HG02642 (cell line): ENCODE data around the gene RAB11B.
A peak's percentile ranks its signal among the peaks of the same experiment; 100 is the strongest.
"Not testable (repeated sequence)": the region's sequence is repeated elsewhere in the genome, so short reads cannot be mapped to it uniquely, and the experiment has no call there.

Experiments used
- ATAC-seq: cut with Tn5 transposase; IDR thresholded peaks from one replicate; pipeline ENCODE4 v1.9.1; 2021; ENCODE audit warnings: mild to moderate bottlenecking; ENCODE audit not compliant: unreplicated experiment, poor library complexity

The RAB11B gene

GRCh38 chr19:8370176-8371010, 19.8 kb upstream of the RAB11B start:
- ATAC-seq = no peak

DNA sequence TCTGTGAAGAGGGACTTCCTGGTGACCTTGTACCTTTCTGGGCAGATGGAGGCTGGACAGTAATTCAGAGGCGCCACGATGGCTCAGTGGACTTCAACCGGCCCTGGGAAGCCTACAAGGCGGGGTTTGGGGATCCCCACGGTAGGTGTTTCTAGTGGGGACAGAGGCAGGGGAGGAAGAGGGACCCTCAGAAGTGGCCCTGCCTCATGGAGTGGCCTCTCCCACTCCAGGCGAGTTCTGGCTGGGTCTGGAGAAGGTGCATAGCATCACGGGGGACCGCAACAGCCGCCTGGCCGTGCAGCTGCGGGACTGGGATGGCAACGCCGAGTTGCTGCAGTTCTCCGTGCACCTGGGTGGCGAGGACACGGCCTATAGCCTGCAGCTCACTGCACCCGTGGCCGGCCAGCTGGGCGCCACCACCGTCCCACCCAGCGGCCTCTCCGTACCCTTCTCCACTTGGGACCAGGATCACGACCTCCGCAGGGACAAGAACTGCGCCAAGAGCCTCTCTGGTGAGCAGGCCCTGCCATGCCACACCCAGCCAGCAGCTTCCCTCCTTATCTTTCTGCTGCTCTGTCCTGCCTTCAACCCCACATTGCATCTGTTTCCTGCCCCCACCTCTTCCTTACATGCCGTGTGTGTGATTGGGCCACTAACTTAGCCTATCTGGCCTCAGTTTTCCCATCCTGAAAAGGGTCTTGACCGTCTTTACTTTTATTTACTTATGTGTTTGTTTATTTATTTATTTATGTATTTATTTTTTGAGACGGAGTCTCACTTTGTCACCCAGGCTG, 19.0 kb upstream of the RAB11B start:
- ATAC-seq = no peak

GRCh38 chr19:8373867-8374813, 16.0 kb upstream of the RAB11B start:
- no peak for ATAC-seq

- not testable (repeated sequence) for ATAC-seq
These were observed 14.4 kb upstream of the RAB11B start for GRCh38 chr19:8375766-8376165.

- not testable (repeated sequence) for ATAC-seq
These were observed 13.7 kb upstream of the RAB11B start for GRCh38 chr19:8376373-8376974.

GRCh38 chr19:8377598-8377997, 12.6 kb upstream of the RAB11B start:
- ATAC-seq = no peak

DNA sequence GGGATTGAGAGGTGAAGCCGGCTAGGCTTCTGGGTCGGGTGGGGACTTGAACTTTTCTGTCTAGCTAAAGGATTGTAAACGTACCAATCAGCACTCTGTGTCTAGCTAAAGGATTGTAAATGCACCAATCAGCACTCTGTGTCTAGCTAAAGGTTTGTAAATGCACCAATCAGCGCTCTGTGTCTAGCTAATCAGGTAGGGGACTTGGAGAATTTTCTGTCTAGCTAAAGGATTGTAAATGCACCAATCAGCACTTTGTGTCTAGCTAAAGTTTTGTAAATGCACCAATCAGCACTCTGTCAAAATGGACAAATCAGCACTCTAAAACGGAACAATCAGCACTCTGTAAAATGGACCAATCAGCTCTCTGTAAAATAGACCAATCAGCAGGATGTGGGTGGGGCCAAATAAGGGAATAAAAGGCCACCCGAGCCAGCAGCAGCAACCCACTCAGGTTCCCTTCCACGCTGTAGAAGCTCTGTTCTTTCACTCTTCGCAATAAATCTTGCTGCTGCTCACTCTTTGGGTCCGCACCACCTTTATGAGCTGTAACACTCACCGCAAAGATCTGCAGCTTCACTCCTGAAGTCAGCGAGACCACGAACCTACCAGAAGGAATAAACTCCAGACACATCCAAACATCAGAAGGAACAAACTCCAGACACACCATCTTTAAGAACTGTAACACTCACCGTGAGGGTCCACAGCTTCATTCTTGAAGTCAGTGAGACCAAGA, 10.8 kb upstream of the RAB11B start:
- ATAC-seq = not testable (repeated sequence)

- ATAC-seq = not testable (repeated sequence)
These were observed 5.6 kb upstream of the RAB11B start for GRCh38 chr19:8384569-8384968.

GRCh38 chr19:8385103-8385502, 5.1 kb upstream of the RAB11B start:
- ATAC-seq = not testable (repeated sequence)

- ATAC-seq = not testable (repeated sequence)
These were observed 4.6 kb upstream of the RAB11B start for GRCh38 chr19:8385566-8385965.

DNA sequence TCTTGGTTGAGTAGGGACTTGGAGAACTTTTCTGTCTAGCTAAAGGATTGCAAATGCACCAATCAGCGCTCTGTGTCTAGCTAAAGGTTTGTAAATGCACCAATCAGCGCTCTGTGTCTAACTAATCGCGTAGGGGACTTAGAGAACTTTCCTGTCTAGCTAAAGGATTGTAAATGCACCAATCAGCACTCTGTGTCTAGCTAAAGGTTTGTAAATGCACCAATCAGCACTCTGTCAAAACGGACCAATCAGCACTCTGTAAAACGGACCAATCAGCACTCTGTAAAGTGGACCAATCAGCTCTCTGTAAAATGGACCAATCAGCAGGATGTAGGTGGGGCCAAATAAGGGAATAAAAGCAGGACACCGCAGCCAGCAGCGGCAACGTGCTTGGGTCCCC, 3.7 kb upstream of the RAB11B start:
- not testable (repeated sequence) for ATAC-seq

DNA sequence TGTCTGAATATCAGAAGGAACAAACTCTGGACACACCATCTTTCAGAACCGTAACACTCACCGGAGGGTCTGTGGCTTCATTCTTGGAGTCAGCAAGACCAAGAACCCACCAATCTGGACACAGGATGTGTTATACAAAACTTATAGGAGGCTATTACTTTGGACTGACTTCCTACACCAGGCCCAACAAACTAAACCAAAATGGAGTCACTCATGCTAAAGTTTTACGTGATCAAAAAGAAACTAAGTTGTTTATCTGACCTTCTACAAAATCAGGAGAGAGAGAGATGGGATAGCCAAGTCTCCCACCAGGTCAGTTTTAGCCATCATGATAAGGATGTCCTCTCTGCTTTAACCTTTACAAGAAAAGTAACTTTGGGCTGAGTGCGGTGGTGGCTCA, 3.2 kb upstream of the RAB11B start:
- ATAC-seq = no peak

- no peak for ATAC-seq
These were observed 2.2 kb upstream of the RAB11B start for GRCh38 chr19:8387688-8388611.

DNA sequence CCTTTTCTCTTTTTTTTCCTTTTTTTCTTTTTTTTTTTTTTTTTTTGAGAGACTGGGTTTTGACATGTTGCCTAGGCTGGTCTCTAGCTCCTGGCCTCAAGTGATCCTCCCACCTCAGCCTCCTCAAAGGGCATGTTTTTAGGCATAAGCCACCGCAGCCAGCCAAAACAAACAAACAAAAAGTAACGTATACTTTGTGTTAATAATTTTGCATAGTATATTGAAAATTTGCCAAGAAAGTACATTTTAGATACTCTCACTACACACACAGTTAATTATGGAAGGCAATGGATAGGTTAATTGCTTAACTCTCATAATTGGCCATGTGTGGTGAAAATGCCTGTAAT, 1.6 kb upstream of the RAB11B start:
- no peak for ATAC-seq

DNA sequence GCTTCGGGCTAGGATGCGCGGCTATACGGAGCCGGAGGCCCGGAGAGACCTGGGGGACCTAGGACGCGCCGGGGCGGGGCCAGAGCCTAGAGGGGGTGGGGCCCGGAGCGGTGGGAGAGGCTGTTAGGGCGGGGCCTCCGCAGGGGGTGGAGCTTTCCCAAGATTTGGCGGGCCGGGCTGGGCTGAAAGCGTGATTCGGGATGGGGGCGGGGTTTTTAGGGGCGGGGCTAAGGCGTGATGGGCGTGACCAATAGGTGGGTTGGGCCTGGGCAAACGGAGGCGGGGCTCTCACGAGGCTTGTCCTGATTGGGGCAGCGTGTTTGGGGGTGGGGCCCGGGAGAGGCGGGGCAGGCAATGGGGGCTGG, 439 bp downstream of the RAB11B start:
- peak; percentile 55 for ATAC-seq

DNA sequence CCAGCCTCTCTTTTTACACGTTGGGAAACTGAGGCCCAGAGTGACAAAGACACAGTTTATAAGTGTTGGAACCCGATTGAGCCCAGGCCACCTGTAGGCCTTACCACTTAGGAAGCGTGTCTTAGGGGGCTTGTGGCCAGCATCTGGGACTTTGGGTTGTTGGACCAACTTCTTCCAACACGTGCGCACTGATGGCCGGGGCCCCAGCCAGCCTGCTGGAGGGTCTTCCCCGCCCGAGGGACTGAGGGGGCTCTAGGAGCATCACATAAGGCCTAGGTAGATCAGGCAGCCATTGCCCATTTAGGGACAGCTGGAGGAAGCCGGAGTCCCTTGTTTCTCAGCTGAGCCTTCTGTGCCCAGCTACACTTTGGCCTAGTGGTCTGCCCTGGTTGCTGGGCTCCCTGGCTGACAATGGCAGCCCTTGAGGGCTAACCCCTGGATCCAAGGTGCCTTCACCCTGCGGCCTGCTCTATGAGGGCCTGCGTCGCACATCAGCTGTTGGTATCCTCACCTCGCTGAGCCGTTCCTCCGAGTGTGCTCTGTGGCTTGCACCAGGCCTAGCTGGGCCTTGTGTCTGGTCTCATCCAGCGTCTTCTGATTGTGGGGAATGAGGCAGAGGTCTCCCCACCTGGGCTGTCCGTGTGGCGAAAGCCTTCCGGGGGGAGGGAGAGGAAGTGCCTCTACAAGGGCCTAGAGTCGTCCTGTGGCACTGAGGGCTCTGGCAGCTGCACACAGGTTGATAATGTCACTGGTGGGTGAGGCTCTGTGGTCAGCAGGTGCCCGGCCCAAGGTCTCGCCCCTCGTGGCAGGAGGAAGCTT, 1.2 kb downstream of the RAB11B start:
- ATAC-seq = no peak

GRCh38 chr19:8392017-8392591, 1.9 kb downstream of the RAB11B start:
- no peak for ATAC-seq
